ENCODE results near the gene SNRK.

The SNRK gene

GRCh38 chr3:43365601-43366305 is 79.4 kb downstream of the SNRK start:
- Histone ChIP-seq H3K9ac (ENCODE audit: low read length) (no peak overlapping the region), H3K27me3 (ENCODE audit: control insufficient read depth in 1 of 2, insufficient read depth in 2 of 2, low read length in 2 of 2) (no peaks in the 10 kb centered on the region), H3K27ac (ENCODE audit: low read depth, low read length) (no peak overlapping the region), H3K4me3 (ENCODE audit: low read depth in 1 of 2, low read length in 2 of 2) (no peak overlapping the region), H3K9me3 (ENCODE audit: low read length) (no peaks in the 10 kb centered on the region), H3K4me1 (ENCODE audit: insufficient read depth, low read length) (peaks cover 7% of the 10 kb centered on the region), H3K36me3 (ENCODE audit: insufficient read depth, low read length) (no peaks in the 10 kb centered on the region)

- no peak overlapping the region for H3K9ac ChIP-seq (ENCODE audit: low read length)
- no peak overlapping the region for H3K4me3 ChIP-seq (ENCODE audit: low read depth in 1 of 2, low read length in 2 of 2)
- H3K27ac ChIP-seq (ENCODE audit: low read depth, low read length), result no peak overlapping the region
- H3K27me3 ChIP-seq (ENCODE audit: control insufficient read depth in 1 of 2, insufficient read depth in 2 of 2, low read length in 2 of 2), result no peaks in the 10 kb centered on the region
- no peaks in the 10 kb centered on the region for H3K9me3 ChIP-seq (ENCODE audit: low read length)
- H3K4me1 ChIP-seq (ENCODE audit: insufficient read depth, low read length), result peaks cover 7% of the 10 kb centered on the region
- no peaks in the 10 kb centered on the region for H3K36me3 ChIP-seq (ENCODE audit: insufficient read depth, low read length)
Measured at GRCh38 chr3:43366481-43366880, 80.1 kb downstream of the SNRK start.

DNA sequence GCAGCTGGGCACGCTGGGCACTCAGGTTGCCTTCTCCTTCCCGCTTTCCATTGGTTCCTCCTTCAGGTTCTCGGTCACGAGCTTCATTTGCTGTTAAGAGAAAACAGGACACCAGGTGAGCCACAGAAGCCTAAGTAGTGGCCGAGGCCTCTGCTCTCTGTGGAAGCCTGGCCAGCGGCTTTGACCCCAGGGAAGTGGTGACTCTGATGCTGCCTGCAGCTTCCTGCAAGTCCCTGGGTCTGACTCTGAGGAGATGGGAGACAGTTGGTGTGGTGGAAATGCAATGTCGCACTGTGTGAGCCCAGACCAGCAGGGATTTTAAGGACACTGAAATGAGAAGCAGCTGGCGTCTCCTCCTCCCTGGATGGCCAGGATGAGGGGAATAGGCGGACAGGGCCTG is 80.5 kb downstream of the SNRK start:
- no peak overlapping the region for H3K9ac ChIP-seq (ENCODE audit: low read length)
- no peak overlapping the region for H3K27ac ChIP-seq (ENCODE audit: low read depth, low read length)

DNA sequence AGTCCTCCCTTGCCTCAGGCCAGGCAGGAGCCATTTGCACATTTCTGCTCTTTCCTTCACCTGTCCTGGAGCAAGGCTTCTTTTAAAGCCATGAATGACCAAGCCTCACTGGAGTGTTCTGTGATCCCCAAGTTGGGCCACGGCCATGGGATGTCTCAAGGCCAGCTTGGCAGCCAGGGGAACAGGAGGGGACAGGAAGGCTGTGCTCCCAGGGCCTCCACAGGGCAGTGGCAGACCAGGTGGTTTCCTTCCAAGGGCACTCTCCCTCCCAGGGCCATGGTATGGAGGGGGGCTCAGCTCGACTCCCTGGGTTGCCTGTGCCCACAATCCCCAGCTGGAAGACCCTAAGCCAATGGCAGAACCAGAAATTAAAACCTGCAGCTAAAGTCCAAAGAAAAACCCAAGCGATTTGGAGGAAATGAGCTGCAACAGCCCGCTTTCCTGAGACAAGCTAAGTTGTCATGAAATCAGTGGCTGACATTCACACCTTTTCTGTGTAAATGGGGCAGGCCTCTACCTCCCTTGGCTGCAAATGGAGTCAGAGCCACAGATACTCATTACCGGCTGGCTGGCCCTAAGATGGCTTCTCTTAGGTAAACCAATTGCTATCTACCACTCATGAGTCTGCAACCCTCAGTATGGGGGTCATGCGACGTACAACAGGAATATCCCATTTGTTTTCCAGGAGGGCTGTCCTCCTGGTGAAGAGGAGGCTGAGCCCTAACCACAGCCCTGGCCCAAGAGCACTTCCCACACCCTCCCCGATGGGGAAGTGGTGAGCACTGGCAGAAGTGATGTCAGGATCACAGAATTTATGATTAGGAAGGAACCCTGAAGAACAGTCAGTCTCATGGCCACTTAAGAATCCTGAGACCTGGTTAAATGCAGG is 83.3 kb downstream of the SNRK start:
- Histone ChIP-seq H3K9ac (ENCODE audit: low read length) (no peak overlapping the region), H3K27me3 (ENCODE audit: control insufficient read depth in 1 of 2, insufficient read depth in 2 of 2, low read length in 2 of 2) (no peaks in the 10 kb centered on the region), H3K27ac (ENCODE audit: low read depth, low read length) (no peak overlapping the region), H3K9me3 (ENCODE audit: low read length) (no peaks in the 10 kb centered on the region), H3K4me3 (ENCODE audit: low read depth in 1 of 2, low read length in 2 of 2) (no peak overlapping the region), H3K4me1 (ENCODE audit: insufficient read depth, low read length) (peaks cover 7% of the 10 kb centered on the region), H3K36me3 (ENCODE audit: insufficient read depth, low read length) (no peaks in the 10 kb centered on the region)

More for the DNA sequence above, 80.5 kb downstream of the SNRK start:
- Histone ChIP-seq H3K27me3 (ENCODE audit: control insufficient read depth in 1 of 2, insufficient read depth in 2 of 2, low read length in 2 of 2) (no peaks in the 10 kb centered on the region), H3K4me3 (ENCODE audit: low read depth in 1 of 2, low read length in 2 of 2) (no peak overlapping the region), H3K9me3 (ENCODE audit: low read length) (no peaks in the 10 kb centered on the region), H3K4me1 (ENCODE audit: insufficient read depth, low read length) (peaks cover 7% of the 10 kb centered on the region), H3K36me3 (ENCODE audit: insufficient read depth, low read length) (no peaks in the 10 kb centered on the region)

DNA sequence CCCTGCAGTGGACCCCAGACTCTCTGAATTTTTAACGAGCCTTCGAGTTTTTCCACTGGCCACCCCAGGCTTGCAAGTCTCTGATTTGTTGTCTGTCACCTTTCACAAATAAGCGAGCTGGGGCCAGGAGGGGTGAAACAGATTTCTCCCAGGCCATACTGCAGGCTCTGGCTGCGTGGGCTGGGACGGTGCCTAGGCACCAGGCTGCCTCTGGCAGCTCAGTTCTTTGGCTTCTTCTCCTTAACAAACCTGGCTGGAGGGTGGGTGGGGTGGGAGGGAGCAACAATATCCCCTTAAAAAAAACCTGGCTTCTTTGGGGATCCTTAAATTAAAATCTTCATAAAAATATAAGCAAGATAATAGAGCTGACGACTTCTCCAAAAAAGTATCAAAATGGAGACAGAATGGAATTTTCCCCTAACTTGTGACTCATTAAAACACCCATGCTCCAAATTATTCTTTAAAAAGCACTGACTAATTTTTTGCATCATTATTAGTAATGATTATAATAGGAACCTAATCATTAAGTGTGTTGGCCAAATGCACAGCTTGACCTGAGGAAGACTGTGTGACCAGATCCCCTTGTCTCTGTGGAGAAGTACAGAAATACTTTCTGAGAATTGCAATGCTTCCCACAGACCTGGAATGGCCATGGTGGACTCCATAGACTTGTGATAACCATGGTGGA is 84.1 kb downstream of the SNRK start:
- Histone ChIP-seq H3K4me1 (ENCODE audit: insufficient read depth, low read length) (peaks cover 7% of the 10 kb centered on the region), H3K36me3 (ENCODE audit: insufficient read depth, low read length) (no peaks in the 10 kb centered on the region), H3K9me3 (ENCODE audit: low read length) (no peaks in the 10 kb centered on the region), H3K9ac (ENCODE audit: low read length) (no peak overlapping the region), H3K27me3 (ENCODE audit: control insufficient read depth in 1 of 2, insufficient read depth in 2 of 2, low read length in 2 of 2) (no peaks in the 10 kb centered on the region), H3K27ac (ENCODE audit: low read depth, low read length) (no peak overlapping the region), H3K4me3 (ENCODE audit: low read depth in 1 of 2, low read length in 2 of 2) (no peak overlapping the region)

DNA sequence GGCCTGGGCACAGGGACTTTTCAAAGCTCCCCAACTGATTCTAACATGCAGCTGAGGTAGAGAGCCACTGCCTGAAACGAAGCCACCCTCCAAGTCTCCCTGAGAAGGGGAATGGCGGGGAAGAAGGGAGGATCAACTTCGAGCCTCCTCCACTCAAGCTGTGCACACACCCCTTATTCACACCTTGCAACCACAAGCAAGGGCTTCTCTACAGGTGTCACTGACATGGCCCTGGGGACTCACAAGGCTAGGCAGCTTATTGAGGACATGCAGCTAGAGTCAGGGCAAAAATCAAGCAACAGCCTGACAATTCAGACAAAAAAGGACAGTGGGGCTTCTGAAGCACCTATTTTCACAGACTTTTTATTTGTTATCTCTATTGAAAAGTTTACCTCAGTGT is 85.2 kb downstream of the SNRK start:
- no peaks in the 10 kb centered on the region for H3K9me3 ChIP-seq (ENCODE audit: low read length)
- no peaks in the 10 kb centered on the region for H3K36me3 ChIP-seq (ENCODE audit: insufficient read depth, low read length)
- no peaks in the 10 kb centered on the region for H3K27me3 ChIP-seq (ENCODE audit: control insufficient read depth in 1 of 2, insufficient read depth in 2 of 2, low read length in 2 of 2)
- no peak overlapping the region for H3K4me3 ChIP-seq (ENCODE audit: low read depth in 1 of 2, low read length in 2 of 2)
- no peak overlapping the region for H3K9ac ChIP-seq (ENCODE audit: low read length)
- no peaks in the 10 kb centered on the region for H3K4me1 ChIP-seq (ENCODE audit: insufficient read depth, low read length)
- H3K27ac ChIP-seq (ENCODE audit: low read depth, low read length), result no peak overlapping the region

- Histone ChIP-seq H3K27ac (ENCODE audit: low read depth, low read length) (no peak overlapping the region), H3K9me3 (ENCODE audit: low read length) (no peaks in the 10 kb centered on the region), H3K4me3 (ENCODE audit: low read depth in 1 of 2, low read length in 2 of 2) (no peak overlapping the region), H3K9ac (ENCODE audit: low read length) (no peak overlapping the region), H3K27me3 (ENCODE audit: control insufficient read depth in 1 of 2, insufficient read depth in 2 of 2, low read length in 2 of 2) (no peaks in the 10 kb centered on the region), H3K36me3 (ENCODE audit: insufficient read depth, low read length) (no peaks in the 10 kb centered on the region), H3K4me1 (ENCODE audit: insufficient read depth, low read length) (no peaks in the 10 kb centered on the region)
Measured at GRCh38 chr3:43372007-43372740, 85.8 kb downstream of the SNRK start.

GRCh38 chr3:43372809-43373559 is 86.6 kb downstream of the SNRK start:
- H3K4me1 ChIP-seq (ENCODE audit: insufficient read depth, low read length), result peaks cover 6% of the 10 kb centered on the region
- no peaks in the 10 kb centered on the region for H3K9me3 ChIP-seq (ENCODE audit: low read length)
- no peaks in the 10 kb centered on the region for H3K27me3 ChIP-seq (ENCODE audit: control insufficient read depth in 1 of 2, insufficient read depth in 2 of 2, low read length in 2 of 2)
- H3K4me3 ChIP-seq (ENCODE audit: low read depth in 1 of 2, low read length in 2 of 2), result no peak overlapping the region
- H3K36me3 ChIP-seq (ENCODE audit: insufficient read depth, low read length), result no peaks in the 10 kb centered on the region
- no peak overlapping the region for H3K27ac ChIP-seq (ENCODE audit: low read depth, low read length)
- H3K9ac ChIP-seq (ENCODE audit: low read length), result no peak overlapping the region

GRCh38 chr3:43373560-43373928 is 87.2 kb downstream of the SNRK start:
- Histone ChIP-seq H3K27me3 (ENCODE audit: control insufficient read depth in 1 of 2, insufficient read depth in 2 of 2, low read length in 2 of 2) (no peaks in the 10 kb centered on the region), H3K4me1 (ENCODE audit: insufficient read depth, low read length) (peaks cover 10% of the 10 kb centered on the region), H3K36me3 (ENCODE audit: insufficient read depth, low read length) (no peaks in the 10 kb centered on the region), H3K4me3 (ENCODE audit: low read depth in 1 of 2, low read length in 2 of 2) (no peak overlapping the region), H3K27ac (ENCODE audit: low read depth, low read length) (no peak overlapping the region), H3K9me3 (ENCODE audit: low read length) (no peaks in the 10 kb centered on the region), H3K9ac (ENCODE audit: low read length) (no peak overlapping the region)

DNA sequence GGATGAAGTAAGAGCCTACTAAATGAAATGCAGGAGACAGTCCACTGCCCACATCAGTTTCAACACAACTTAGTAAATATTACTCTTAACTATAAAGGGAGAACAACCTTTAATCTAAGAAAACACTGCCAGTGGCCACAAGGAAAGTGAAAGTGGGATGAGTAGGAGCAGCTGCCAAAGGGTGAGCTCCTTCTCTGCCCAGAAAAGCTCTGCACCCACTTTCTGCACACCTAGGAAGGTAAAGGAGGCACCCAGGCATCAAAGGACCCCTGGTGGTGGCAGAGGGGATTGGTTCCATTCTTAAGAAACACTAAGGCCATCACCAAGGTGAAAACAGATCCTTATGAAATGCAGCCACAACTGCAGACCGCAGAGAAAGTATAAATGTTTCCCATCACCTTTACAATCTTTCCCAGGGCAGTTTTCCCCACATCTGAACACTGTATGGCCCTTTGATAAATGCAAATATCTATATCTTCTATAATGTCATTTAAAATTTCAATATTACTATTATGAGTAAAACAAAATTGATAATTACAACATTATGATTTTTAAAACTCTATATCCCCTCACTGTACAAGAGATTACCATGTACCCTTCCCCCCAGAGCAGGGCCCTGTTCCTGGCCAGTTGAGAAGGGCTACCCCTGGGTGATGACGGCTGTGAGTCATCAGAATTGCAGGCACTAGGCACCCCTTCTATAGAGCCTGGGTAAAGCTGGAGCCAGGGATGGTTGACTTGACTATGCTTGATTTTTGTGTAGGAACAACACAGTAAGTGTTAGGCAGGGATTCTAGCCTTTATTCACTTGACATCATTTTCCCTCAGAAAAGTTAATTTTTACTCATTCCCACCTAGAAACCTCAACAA is 92.0 kb downstream of the SNRK start:
- Histone ChIP-seq H3K4me3 (ENCODE audit: low read depth in 1 of 2, low read length in 2 of 2) (no peak overlapping the region), H3K36me3 (ENCODE audit: insufficient read depth, low read length) (no peaks in the 10 kb centered on the region), H3K9me3 (ENCODE audit: low read length) (no peaks in the 10 kb centered on the region), H3K4me1 (ENCODE audit: insufficient read depth, low read length) (peaks cover 26% of the 10 kb centered on the region), H3K27ac (ENCODE audit: low read depth, low read length) (peak overlapping the region; percentile 47), H3K9ac (ENCODE audit: low read length) (no peak overlapping the region), H3K27me3 (ENCODE audit: control insufficient read depth in 1 of 2, insufficient read depth in 2 of 2, low read length in 2 of 2) (no peaks in the 10 kb centered on the region)

All from muscle layer of colon (tissue), 2 donors.